Peyer's patch (tissue), 4 donors: ENCODE data around the gene CDKN2AIPNL. TPM values are rescaled to one million over a fixed set of nuclear protein-coding genes. Genes with fewer than 3 reads are reported as not detected.
A peak's percentile ranks its signal among the peaks of the same experiment; 100 is the strongest.

Experiments
- DNase-seq, 3 donors: peaks; one replicate each; pipeline ENCODE4 v3.0.0-alpha.2; 2017 to 2019
- H3K27ac ChIP-seq, 4 donors: fragments of 200-600 bp; sonication (generic); one replicate each; pipeline ENCODE4 v1.5.1; 2016 to 2019
- H3K27me3 ChIP-seq, 2 donors: fragments of 200-600 bp; sonication (generic); one replicate each; pipeline ENCODE4 v1.5.1; 2019
- H3K36me3 ChIP-seq, 3 donors: fragments of 200-600 bp; sonication (generic); one replicate each; pipeline ENCODE4 v1.5.1; 2016 to 2019
- H3K4me1 ChIP-seq, 4 donors: fragments of 200-600 bp; sonication (generic); one replicate each; pipeline ENCODE4 v1.5.1; 2016 to 2019
- H3K4me3 ChIP-seq, 4 donors: fragments of 200-600 bp; sonication (generic); 1 replicate in 3 of 4; 2 replicates in 1 of 4; pipeline ENCODE4 v1.5.1; 2016 to 2019; ENCODE audit warnings: mild to moderate bottlenecking in 1 of 4
- H3K9me3 ChIP-seq, 4 donors: fragments of 200-600 bp; sonication (generic); one replicate each; pipeline ENCODE4 v1.5.1; 2016 to 2019; ENCODE audit warnings: mild to moderate bottlenecking in 1 of 4
- POLR2A ChIP-seq, 2 donors: fragments of 450-650 bp; IDR thresholded peaks; one replicate each; pipeline ENCODE4 v1.5.1; 2017; ENCODE audit warnings: antibody characterized with exemption in 2 of 2, mild to moderate bottlenecking in 2 of 2, moderate library complexity in 2 of 2
- total RNA-seq, 4 donors: library from RNA; depleted of rRNA; stranded (reverse); fragments of >200 nt; gene quantifications; one replicate each; pipeline ENCODE4 v1.1.0, GENCODE V29; 2016
- TF ChIP-seq, protein P1 (sequence below), 6 experiments: fragments of 450-650 bp in 4 of 6; fragments of 200-600 bp in 2 of 6; sonication (generic) in 1 of 6; IDR thresholded peaks; one replicate each; pipeline ENCODE4 v1.5.1; 2017 to 2019; ENCODE audit warnings: antibody characterized with exemption in 6 of 6, mild to moderate bottlenecking in 3 of 6, moderate library complexity in 1 of 6

Gene CDKN2AIPNL
- total RNA-seq, result 10 to 100 TPM; 13.1 to 25.9 (median 21.9) TPM

DNA sequence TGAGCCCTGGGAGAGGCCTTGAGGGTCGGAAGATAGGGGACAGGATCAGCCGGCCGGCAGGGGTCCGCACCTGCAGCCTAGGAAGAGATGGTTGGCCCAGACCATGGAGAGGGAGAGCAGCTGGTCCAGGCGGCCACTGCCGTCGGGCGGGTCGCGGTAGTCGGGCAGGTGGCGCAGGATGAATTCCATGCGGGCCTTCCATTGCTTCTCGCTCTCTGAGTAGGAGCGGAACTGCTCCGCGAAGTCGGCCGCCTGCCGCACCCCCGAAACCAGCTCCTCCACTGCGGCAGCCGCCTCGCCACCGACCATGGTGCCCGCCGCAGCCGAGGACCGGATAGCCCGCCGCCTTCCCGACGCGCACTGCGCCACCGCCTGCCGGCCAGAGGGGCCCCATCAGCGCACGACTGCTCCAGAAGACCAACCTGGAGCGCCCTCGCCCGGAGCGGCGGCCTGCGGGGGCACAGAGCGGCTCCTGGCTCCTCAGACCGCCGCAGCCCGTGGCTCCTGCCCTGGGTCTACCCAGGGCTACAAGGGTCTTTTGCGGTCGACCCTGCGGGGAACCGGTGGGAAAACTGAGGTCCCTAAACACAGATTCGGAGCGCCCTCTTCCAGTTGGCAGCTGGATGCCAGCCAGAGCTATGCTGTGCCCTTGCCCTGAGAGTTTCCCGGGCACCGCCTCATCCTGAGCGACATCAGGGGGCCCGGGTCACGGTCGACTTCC is at the start of gene CDKN2AIPNL:
TSS of gene CDKN2AIPNL (minus strand) at position 336 of the 721 bp plus-strand sequence. CDS start at position 309, 27 bp downstream.
- H3K36me3 ChIP-seq, result peaks cover 0 to 7% (median 0%) of the 10 kb centered on the region in 3 donors
- TF ChIP-seq POLR2A (IDR thresholded peaks at IDR 0.05), result peak; percentile 50 to 79
- TF ChIP-seq, protein P1, sequence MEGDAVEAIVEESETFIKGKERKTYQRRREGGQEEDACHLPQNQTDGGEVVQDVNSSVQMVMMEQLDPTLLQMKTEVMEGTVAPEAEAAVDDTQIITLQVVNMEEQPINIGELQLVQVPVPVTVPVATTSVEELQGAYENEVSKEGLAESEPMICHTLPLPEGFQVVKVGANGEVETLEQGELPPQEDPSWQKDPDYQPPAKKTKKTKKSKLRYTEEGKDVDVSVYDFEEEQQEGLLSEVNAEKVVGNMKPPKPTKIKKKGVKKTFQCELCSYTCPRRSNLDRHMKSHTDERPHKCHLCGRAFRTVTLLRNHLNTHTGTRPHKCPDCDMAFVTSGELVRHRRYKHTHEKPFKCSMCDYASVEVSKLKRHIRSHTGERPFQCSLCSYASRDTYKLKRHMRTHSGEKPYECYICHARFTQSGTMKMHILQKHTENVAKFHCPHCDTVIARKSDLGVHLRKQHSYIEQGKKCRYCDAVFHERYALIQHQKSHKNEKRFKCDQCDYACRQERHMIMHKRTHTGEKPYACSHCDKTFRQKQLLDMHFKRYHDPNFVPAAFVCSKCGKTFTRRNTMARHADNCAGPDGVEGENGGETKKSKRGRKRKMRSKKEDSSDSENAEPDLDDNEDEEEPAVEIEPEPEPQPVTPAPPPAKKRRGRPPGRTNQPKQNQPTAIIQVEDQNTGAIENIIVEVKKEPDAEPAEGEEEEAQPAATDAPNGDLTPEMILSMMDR (IDR thresholded peaks at IDR 0.05), result peak; percentile 71 to 92 (median 86)
- H3K9me3 ChIP-seq, result no peaks in the 10 kb centered on the region
- no peaks in the 10 kb centered on the region for H3K27me3 ChIP-seq
- DNase-seq, result peak; percentile 91 to 96 (median 95)
- H3K27ac ChIP-seq, result peak within 1 kb of the TSS; percentile 71 to 82 (median 76)
- H3K4me3 ChIP-seq, result peak within 1 kb of the TSS; percentile 59 to 84 (median 65)
- peaks cover 0 to 28% (median 5%) of the 10 kb centered on the region in 4 donors for H3K4me1 ChIP-seq

DNA sequence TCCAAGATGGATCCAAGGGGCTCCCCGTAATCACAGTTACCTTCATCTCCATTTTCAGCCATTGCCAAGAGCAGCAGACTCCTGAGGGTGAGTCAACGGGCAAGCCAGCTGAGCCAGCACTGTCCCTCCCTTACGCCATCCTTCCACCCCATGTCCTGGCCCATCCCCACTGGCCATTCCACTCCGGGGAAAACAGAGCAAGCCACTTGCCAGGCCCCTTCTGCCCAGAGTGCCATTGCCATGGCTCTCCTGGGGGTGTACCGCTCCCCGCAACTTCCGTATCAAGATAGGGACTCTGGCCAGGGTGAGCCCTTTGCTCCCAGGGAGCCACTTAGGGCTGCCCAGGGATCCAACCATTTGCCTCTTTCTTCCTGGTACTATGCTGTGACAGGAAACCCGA is 48.9 kb upstream of the CDKN2AIPNL start:
- Histone ChIP-seq H3K4me1 (peaks cover 4 to 13% (median 9%) of the 10 kb centered on the region in 4 donors), H3K27ac (no peak overlapping the region), H3K36me3 (no peaks in the 10 kb centered on the region), H3K9me3 (no peaks in the 10 kb centered on the region), H3K4me3 (no peak overlapping the region), H3K27me3 (no peaks in the 10 kb centered on the region)
- no peak for TF ChIP-seq POLR2A (IDR thresholded peaks at IDR 0.05)
- TF ChIP-seq, protein P1 (IDR thresholded peaks at IDR 0.05), result no peak
- peak in 1 of 3 donors; percentile 48 for DNase-seq

- no peak for DNase-seq
- H3K27ac ChIP-seq, result no peak overlapping the region
- H3K4me1 ChIP-seq, result peaks cover 0 to 2% (median 0%) of the 10 kb centered on the region in 4 donors
Measured at GRCh38 chr5:134459491-134459890, 47.8 kb upstream of the CDKN2AIPNL start.

GRCh38 chr5:134459010-134459403 is 47.3 kb upstream of the CDKN2AIPNL start:
- no peaks in the 10 kb centered on the region for H3K36me3 ChIP-seq
- no peaks in the 10 kb centered on the region for H3K9me3 ChIP-seq
- H3K4me1 ChIP-seq, result no peaks in the 10 kb centered on the region
- no peak for TF ChIP-seq POLR2A (IDR thresholded peaks at IDR 0.05)
- TF ChIP-seq, protein P1 (IDR thresholded peaks at IDR 0.05), result no peak
- no peaks in the 10 kb centered on the region for H3K27me3 ChIP-seq
- no peak overlapping the region for H3K4me3 ChIP-seq
- DNase-seq, result no peak
- peak overlapping the region in 1 of 4 donors; percentile 10 for H3K27ac ChIP-seq

More at GRCh38 chr5:134459491-134459890, 47.8 kb upstream of the CDKN2AIPNL start:
- TF ChIP-seq, protein P1 (IDR thresholded peaks at IDR 0.05), result no peak
- no peak for TF ChIP-seq POLR2A (IDR thresholded peaks at IDR 0.05)
- no peaks in the 10 kb centered on the region for H3K9me3 ChIP-seq
- no peak overlapping the region for H3K4me3 ChIP-seq
- no peaks in the 10 kb centered on the region for H3K27me3 ChIP-seq
- no peaks in the 10 kb centered on the region for H3K36me3 ChIP-seq

GRCh38 chr5:134458234-134459009 is 46.7 kb upstream of the CDKN2AIPNL start:
- Histone ChIP-seq H3K27ac (peak overlapping the region in 1 of 4 donors; percentile 10), H3K4me3 (no peak overlapping the region), H3K4me1 (no peaks in the 10 kb centered on the region), H3K9me3 (no peaks in the 10 kb centered on the region), H3K27me3 (no peaks in the 10 kb centered on the region), H3K36me3 (no peaks in the 10 kb centered on the region)
- no peak for DNase-seq
- no peak for TF ChIP-seq POLR2A (IDR thresholded peaks at IDR 0.05)
- TF ChIP-seq, protein P1 (IDR thresholded peaks at IDR 0.05), result no peak
